ENCODE measurements around the gene MFSD6. TPM values are rescaled to one million over a fixed set of nuclear protein-coding genes. Genes with fewer than 3 reads are reported as not detected.

MFSD6 gene
- total RNA-seq, 1 donor from 2014 or later, result 1.5 TPM

DNA sequence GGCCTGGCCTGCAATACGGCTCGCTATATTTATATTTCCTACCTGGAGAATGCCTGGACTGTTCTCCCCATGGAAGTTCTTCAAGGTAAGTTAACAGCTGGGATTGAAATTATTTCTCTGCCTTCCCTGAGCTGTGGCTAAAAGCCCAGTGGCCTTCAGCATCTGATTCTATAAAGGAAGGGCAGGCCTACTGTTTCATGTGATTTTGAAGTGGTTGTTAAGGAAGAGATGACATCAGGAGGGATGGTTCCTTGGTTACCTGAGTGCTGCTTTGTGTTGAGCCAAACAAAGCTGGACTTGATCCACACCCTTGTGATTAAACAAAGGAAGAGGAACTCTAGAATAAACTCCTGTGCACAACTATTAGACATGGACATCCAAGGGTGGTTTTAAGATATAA, 61.6 kb downstream of the MFSD6 start:
- Mint-ChIP-seq H3K27me3 (ENCODE audit: low read depth) (no peaks in the 10 kb centered on the region), H3K36me3 (ENCODE audit: low read depth) (peaks cover 14% of the 10 kb centered on the region), H3K27ac (ENCODE audit: unreplicated experiment) (no peak overlapping the region), H3K4me3 (no peak overlapping the region), H3K9me3 (no peaks in the 10 kb centered on the region), H3K4me1 (peaks cover 20% of the 10 kb centered on the region)
- DNase-seq (ENCODE audit: low read depth, low spot score), result no peak
- TF ChIP-seq, protein P1, sequence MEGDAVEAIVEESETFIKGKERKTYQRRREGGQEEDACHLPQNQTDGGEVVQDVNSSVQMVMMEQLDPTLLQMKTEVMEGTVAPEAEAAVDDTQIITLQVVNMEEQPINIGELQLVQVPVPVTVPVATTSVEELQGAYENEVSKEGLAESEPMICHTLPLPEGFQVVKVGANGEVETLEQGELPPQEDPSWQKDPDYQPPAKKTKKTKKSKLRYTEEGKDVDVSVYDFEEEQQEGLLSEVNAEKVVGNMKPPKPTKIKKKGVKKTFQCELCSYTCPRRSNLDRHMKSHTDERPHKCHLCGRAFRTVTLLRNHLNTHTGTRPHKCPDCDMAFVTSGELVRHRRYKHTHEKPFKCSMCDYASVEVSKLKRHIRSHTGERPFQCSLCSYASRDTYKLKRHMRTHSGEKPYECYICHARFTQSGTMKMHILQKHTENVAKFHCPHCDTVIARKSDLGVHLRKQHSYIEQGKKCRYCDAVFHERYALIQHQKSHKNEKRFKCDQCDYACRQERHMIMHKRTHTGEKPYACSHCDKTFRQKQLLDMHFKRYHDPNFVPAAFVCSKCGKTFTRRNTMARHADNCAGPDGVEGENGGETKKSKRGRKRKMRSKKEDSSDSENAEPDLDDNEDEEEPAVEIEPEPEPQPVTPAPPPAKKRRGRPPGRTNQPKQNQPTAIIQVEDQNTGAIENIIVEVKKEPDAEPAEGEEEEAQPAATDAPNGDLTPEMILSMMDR (conservative IDR thresholded peaks at IDR 0.05), result no peak

DNA sequence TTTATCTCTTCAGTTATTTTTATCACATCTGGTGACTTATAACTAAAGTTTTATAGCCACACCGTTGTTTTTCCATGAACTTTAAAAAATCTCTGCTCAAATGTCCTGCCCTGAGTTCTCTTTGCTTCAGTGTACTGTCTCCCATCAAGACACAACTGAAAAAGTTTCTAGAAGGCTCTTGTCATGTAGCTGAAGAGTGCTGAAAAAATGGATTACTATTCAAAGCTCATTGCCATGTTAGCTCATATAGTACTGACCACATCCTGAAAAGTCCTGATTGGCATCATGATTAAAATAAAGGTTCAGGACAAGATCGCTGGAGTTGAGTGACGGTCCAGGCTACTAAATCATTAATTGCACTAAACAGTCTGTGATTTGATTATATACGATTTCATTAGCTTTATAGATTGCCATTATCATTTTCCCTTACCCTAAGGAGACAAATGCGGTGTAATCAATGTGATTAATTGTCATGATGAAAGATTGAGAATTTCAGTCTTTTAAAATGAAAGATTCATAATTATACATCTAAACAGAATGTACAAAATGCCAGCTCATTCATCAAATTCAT, 62.2 kb downstream of the MFSD6 start:
- no peaks in the 10 kb centered on the region for H3K27me3 Mint-ChIP-seq (ENCODE audit: low read depth)
- H3K36me3 Mint-ChIP-seq (ENCODE audit: low read depth), result peaks cover 14% of the 10 kb centered on the region
- H3K27ac Mint-ChIP-seq (ENCODE audit: unreplicated experiment), result no peak overlapping the region
- no peaks in the 10 kb centered on the region for H3K9me3 Mint-ChIP-seq
- H3K4me3 Mint-ChIP-seq, result no peak overlapping the region
- TF ChIP-seq, protein P1 (conservative IDR thresholded peaks at IDR 0.05), result no peak
- no peak for DNase-seq (ENCODE audit: low read depth, low spot score)
- peaks cover 20% of the 10 kb centered on the region for H3K4me1 Mint-ChIP-seq

DNA sequence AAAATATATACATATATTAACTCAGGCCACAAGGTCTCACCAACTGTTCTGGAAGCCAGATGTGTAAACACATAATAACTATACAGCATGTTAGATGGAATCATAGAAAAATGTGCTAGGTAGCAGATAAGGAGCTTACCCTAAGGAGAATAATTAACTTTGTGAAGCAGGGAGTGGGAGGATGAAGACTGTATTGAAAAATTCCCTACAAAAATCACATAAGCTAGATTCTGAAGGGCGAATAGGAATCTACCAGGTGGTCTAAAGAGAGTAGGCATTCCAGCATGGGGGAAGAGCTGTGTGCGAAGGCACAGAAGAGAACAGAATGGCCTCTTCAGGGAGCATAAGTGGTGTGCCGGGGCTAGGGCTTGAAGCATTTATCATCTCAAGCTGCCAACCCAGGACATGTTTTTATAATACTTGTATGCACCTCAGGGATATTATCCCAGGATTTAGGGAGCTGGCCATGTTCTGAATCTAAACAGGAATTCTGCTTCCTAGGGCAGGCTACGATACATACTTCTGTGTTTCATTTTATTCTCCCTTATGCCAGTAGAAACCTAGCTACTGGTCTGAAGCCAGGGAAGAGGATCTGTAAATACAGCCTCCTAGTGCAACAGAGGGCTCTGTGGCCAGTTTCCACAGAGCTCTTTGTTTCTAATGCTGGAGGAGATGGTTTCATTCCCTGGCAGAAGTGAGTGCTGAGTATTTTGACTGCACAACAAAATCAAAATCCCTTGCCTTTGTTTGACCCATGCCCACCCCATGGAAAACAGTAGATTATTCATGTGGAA, 69.7 kb downstream of the MFSD6 start:
- DNase-seq (ENCODE audit: low read depth, low spot score), result no peak
- no peaks in the 10 kb centered on the region for H3K9me3 Mint-ChIP-seq
- H3K4me1 Mint-ChIP-seq, result peaks cover 10% of the 10 kb centered on the region
- H3K27ac Mint-ChIP-seq (ENCODE audit: unreplicated experiment), result no peak overlapping the region
- H3K4me3 Mint-ChIP-seq, result no peak overlapping the region
- peaks cover 5% of the 10 kb centered on the region for H3K36me3 Mint-ChIP-seq (ENCODE audit: low read depth)
- no peaks in the 10 kb centered on the region for H3K27me3 Mint-ChIP-seq (ENCODE audit: low read depth)
- TF ChIP-seq, protein P1 (conservative IDR thresholded peaks at IDR 0.05), result no peak

DNA sequence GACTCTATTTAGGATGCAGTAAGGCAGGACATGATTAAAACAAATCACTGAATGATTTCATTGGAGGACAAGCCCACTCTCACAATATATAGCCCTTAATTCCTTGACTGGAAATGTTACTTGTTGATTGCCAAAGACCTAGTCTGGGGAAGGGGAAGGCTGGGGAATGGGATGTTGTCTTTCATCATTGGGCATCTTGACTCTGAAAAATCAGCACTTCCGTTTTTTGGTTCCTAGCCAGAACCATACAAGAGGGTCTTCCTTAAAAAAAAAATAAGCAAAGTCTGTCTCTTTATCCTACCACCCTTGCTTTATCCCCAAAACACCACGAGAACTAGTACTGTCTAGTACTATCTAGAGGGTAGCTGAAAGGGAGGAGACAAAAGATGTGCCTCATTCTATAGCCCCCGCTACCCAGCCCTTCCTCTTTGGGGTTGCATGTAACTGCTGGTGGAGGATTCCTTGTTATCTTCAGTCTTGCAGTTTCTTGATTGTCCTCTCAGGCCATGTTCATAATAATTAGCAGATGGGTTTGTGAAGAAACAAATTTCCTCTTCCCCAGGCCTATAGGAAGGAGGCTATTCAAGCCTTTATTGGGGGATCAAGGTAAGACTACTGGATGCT, 70.5 kb downstream of the MFSD6 start:
- Mint-ChIP-seq H3K27me3 (ENCODE audit: low read depth) (no peaks in the 10 kb centered on the region), H3K27ac (ENCODE audit: unreplicated experiment) (no peak overlapping the region), H3K4me3 (no peak overlapping the region), H3K36me3 (ENCODE audit: low read depth) (peaks cover 3% of the 10 kb centered on the region), H3K4me1 (peaks cover 10% of the 10 kb centered on the region), H3K9me3 (no peaks in the 10 kb centered on the region)
- TF ChIP-seq, protein P1 (conservative IDR thresholded peaks at IDR 0.05), result no peak
- DNase-seq (ENCODE audit: low read depth, low spot score), result no peak

DNA sequence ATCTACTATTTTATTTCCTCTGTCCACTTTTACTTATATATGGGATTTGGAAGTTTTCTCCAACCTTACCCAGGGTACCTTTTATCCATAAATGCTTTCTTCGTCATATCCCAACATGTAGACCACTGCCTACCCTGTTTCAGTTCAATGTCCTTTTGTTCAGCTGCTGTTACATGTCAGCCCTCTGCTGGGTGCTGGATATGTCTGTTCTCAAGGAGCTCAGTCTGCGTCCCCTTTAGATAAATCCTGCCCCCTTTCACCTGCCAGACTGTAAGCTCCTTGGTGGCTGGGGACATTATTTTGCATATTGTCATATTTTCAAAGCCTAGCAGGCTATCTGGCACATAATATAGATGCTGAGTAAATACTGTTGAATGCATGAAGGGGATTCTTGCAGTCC, 73.2 kb downstream of the MFSD6 start:
- TF ChIP-seq, protein P1 (conservative IDR thresholded peaks at IDR 0.05), result no peak
- H3K36me3 Mint-ChIP-seq (ENCODE audit: low read depth), result no peaks in the 10 kb centered on the region
- no peaks in the 10 kb centered on the region for H3K27me3 Mint-ChIP-seq (ENCODE audit: low read depth)
- H3K9me3 Mint-ChIP-seq, result no peaks in the 10 kb centered on the region
- H3K4me3 Mint-ChIP-seq, result no peak overlapping the region
- H3K4me1 Mint-ChIP-seq, result peaks cover 10% of the 10 kb centered on the region
- H3K27ac Mint-ChIP-seq (ENCODE audit: unreplicated experiment), result no peak overlapping the region
- no peak for DNase-seq (ENCODE audit: low read depth, low spot score)
